HL-60 (cell line): Measurements from ENCODE around the gene PXMP4.

Experiments used
- CTCF ChIP-seq: IDR thresholded peaks from one replicate; pipeline ENCODE4 v1.5.1; 2011; ENCODE audit warnings: low read length, control low read depth, inconsistent platforms; ENCODE audit not compliant: insufficient read depth
- GABPA ChIP-seq: IDR thresholded peaks from 2 replicates; pipeline ENCODE4 v1.6.1; 2012; ENCODE audit warnings: low read depth
- POLR2AphosphoS5 ChIP-seq: IDR thresholded peaks from 2 replicates; pipeline ENCODE4 v1.6.1; 2012; ENCODE audit warnings: low read depth
- REST ChIP-seq: IDR thresholded peaks from 2 replicates; pipeline ENCODE4 v1.6.1; 2012; ENCODE audit warnings: low read depth; ENCODE audit not compliant: insufficient replicate concordance
- SPI1 ChIP-seq: IDR thresholded peaks from 2 replicates; pipeline ENCODE4 v1.6.1; 2012; ENCODE audit warnings: low read depth, mild to moderate bottlenecking, borderline replicate concordance

GRCh38 chr20:33658510-33658909 is 61.6 kb downstream of the PXMP4 start:
- TF ChIP-seq CTCF (no peak), REST (no peak), SPI1 (no peak), POLR2AphosphoS5 (no peak), GABPA (no peak)
